ENCODE data around the gene IRS1. TPM values are rescaled to one million over a fixed set of nuclear protein-coding genes. Genes with fewer than 3 reads are reported as not detected.

The IRS1 gene
- total RNA-seq, 1 donor: 2.3 TPM

DNA sequence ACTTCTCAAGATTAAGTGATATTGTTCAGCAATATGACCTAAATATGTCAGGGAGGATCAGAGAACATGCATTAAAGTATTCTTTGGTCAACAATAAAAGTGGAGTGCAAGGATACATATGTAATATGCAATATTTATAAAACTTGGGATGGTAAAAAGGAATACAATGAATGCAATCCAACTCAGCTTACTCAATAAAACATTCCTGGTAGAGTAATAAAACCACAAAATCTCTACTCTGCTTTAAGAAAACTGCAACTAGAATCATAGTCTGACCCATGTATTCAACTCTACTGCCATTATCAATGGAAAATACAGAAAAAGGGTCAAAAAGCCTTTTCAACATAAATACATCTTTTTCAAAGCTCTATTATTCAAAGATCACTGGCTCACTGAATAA lies 11.6 kb downstream of the IRS1 start:
- Histone ChIP-seq H3K27me3 (ENCODE audit: insufficient read depth, low read length) (no peaks in the 10 kb centered on the region), H3K4me3 (ENCODE audit: low read length) (no peak overlapping the region), H3K4me1 (ENCODE audit: insufficient read depth, low read length) (peaks cover 19% of the 10 kb centered on the region), H3K9me3 (ENCODE audit: low read depth, low read length) (no peaks in the 10 kb centered on the region)

DNA sequence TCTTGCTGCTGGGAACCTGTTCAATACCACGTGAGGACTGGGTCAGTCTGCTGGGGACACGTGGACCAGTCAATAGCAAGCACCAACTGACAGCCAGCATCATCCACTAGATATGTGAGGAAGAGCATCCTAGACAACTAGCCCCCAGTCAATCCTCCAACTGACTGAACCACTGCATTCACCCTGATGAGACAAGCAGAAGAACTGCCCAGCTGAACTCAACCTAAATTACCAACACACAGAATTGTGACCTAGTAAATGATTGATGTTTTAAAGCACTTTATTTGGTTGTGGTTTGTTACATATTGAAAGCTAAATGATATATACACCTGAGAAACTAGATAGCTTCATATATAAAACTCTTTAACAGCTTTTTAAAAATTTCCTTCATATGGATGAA lies 15.7 kb downstream of the IRS1 start:
- H3K4me3 ChIP-seq (ENCODE audit: low read length): no peak overlapping the region
- H3K4me1 ChIP-seq (ENCODE audit: insufficient read depth, low read length): no peaks in the 10 kb centered on the region
- H3K27me3 ChIP-seq (ENCODE audit: insufficient read depth, low read length): no peaks in the 10 kb centered on the region
- no peaks in the 10 kb centered on the region for H3K9me3 ChIP-seq (ENCODE audit: low read depth, low read length)

DNA sequence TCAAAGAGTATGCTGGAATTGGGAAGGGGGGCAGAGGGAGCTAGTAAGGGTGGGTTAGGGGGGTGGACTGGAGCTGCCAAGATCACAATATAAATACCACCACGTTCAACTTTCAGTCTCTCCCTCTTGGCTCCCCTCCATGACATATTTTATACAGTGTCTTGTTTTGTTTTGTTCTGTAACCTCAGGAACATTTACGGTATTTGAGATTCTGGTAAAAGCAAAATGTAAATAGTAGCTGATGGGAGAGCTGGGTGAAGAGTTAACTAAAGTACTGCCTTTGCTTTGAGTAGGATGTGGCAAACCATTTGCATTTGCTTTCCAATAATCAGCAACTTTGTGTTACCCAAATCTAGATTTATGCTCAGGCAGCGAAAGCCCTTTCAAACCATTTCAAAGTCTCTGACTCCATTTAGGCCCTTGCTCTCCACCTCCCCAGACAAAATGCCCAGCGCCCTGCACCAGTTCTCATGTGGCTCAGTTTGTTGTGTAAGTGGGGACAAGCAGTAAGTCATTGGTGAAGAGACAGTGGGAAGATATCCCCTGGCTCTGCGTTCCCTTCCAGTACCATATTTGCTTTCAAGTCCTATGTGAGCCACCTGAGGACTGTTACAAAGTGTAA lies 17.4 kb downstream of the IRS1 start:
- Histone ChIP-seq H3K4me3 (ENCODE audit: low read length) (no peak overlapping the region), H3K27me3 (ENCODE audit: insufficient read depth, low read length) (no peaks in the 10 kb centered on the region), H3K9me3 (ENCODE audit: low read depth, low read length) (no peaks in the 10 kb centered on the region), H3K4me1 (ENCODE audit: insufficient read depth, low read length) (no peaks in the 10 kb centered on the region)

DNA sequence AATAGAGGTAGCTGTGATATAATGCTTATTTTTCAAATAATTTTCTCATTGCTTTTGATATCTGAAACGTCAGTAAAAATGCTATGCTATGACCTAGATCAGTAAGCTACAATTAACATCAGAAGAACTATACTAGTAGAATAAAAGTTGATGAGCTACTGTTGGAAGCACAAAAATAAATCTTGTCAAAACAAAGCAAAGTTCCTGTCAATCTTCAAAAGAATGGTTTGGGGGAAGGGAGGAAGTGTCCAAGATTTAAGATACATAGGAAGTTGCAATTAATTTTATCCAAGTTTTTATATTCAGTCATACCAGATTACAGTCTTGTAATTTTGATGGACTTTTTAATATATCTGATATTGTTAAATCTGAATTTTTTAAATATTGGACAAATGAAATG lies 19.2 kb downstream of the IRS1 start:
- no peak overlapping the region for H3K4me3 ChIP-seq (ENCODE audit: low read length)
- no peaks in the 10 kb centered on the region for H3K4me1 ChIP-seq (ENCODE audit: insufficient read depth, low read length)
- no peaks in the 10 kb centered on the region for H3K27me3 ChIP-seq (ENCODE audit: insufficient read depth, low read length)
- H3K9me3 ChIP-seq (ENCODE audit: low read depth, low read length): no peaks in the 10 kb centered on the region

DNA sequence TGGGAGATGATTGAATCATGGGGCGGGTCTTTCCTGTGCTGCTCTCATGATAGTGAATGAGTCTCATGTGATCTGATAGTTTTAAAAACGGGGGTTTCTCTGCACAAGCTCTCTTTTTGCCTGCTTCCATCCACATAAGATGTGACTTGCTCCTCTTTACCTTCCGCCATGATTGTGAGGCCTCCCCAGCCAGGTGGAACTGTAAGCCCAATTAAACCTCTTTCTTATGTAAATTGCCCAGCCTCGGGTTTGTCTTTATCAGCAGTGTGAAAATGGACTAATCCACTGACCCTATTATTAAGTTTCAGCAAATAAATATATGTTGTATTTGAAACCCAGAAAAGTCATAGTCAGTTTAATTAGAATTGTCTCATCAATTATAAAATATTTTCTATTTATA lies 22.0 kb downstream of the IRS1 start:
- no peaks in the 10 kb centered on the region for H3K27me3 ChIP-seq (ENCODE audit: insufficient read depth, low read length)
- H3K4me3 ChIP-seq (ENCODE audit: low read length): no peak overlapping the region
- H3K4me1 ChIP-seq (ENCODE audit: insufficient read depth, low read length): peaks cover 11% of the 10 kb centered on the region
- H3K9me3 ChIP-seq (ENCODE audit: low read depth, low read length): no peaks in the 10 kb centered on the region

DNA sequence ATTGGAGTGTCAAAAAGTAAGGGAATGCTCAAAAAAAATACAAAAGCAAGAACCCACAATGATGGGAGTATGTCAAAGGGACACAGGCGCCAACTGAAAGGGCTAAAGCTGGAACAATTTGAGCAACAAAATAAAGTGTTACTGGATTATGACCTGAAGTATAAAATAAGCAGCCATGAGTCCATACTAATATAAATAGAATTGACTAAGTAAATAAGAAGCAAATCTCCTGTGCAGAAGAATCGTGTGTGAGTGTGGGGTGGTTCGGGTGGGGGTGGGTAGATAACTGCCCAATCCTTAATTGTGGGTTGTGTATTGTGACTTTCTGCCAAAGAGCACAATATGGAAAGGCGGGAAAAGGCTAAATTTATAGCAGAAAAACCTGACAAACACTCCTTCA lies 23.5 kb downstream of the IRS1 start:
- Histone ChIP-seq H3K4me3 (ENCODE audit: low read length) (no peak overlapping the region), H3K4me1 (ENCODE audit: insufficient read depth, low read length) (peaks cover 17% of the 10 kb centered on the region), H3K27me3 (ENCODE audit: insufficient read depth, low read length) (no peaks in the 10 kb centered on the region), H3K9me3 (ENCODE audit: low read depth, low read length) (no peaks in the 10 kb centered on the region)

DNA sequence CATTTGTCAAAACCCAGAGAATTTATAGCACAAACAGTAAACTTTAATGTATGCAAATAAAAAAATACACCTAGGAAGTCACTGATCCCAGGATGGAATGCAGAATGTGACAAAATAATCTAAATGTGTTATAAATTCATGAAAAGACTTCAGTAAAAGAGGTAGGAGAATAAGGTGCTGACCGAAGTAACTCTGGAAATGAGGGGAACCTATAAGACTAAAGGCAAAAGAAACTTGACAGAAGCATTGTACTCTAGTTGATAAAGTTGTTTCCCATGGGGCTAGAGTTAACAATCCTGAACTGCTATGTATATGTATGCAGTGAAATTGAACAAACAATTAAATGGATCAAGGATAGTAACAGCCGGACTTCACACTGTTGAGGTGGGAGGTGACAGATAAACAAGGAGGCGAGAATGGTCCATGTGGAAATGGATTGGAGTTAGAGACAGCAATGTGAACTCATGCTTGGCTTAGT lies 24.5 kb downstream of the IRS1 start:
- no peaks in the 10 kb centered on the region for H3K9me3 ChIP-seq (ENCODE audit: low read depth, low read length)
- peaks cover 17% of the 10 kb centered on the region for H3K4me1 ChIP-seq (ENCODE audit: insufficient read depth, low read length)
- H3K27me3 ChIP-seq (ENCODE audit: insufficient read depth, low read length): no peaks in the 10 kb centered on the region
- H3K4me3 ChIP-seq (ENCODE audit: low read length): no peak overlapping the region

DNA sequence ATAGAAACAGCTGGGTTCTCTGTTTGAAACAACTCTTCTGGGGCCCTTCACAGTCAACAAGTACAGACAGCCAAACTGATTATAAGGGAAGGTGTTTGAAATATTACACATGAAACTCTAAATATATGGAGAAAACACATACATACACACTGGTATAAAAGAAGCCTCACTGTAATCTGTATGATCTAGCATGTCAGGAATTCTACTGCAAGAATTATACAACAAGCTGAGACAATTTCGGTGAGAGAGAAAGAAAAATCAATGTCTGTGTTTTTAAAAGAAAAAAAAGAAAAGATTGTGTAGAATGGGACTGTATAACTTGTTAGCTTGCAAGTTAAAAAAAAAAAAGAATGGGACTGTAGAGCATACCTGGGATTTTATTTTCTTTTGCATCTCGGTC lies 26.3 kb downstream of the IRS1 start:
- Histone ChIP-seq H3K27me3 (ENCODE audit: insufficient read depth, low read length) (no peaks in the 10 kb centered on the region), H3K9me3 (ENCODE audit: low read depth, low read length) (no peaks in the 10 kb centered on the region), H3K4me1 (ENCODE audit: insufficient read depth, low read length) (peaks cover 17% of the 10 kb centered on the region), H3K4me3 (ENCODE audit: low read length) (no peak overlapping the region)

DNA sequence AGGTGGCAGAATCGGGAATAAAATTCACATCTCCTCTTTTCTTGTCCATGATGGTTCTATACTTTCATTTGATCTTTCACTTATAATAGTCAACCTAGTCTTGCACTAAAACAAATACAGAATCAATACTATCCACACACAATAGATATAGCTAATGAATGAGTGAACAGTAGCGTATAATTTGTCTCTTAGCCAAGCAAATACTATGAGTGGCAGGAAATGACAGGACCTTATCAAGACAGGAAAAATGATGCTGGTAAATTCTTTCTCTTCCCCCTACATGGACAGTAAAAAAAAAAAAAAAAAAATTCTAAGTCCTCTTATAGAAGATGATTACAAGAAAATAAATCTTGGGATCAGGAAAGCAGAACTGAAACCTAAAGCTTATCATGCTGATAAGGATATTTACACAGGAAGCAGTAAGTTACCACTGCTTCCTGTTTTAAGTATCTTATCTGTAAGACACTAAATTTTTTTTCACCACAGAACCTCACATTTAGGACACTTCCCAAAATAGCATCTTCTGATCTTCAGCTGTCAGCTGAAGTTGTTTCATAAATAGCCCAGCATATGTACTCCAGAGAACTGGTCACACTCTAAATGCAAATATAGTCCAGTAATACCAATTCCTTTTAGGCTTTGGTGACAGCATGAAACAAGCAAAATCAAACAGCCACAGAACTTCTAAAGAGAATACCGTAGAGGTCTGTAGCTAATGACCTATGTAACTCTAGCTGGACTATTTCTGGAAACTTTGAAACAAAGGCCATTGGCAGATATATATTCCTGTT lies 27.0 kb downstream of the IRS1 start:
- Histone ChIP-seq H3K4me1 (ENCODE audit: insufficient read depth, low read length) (peaks cover 17% of the 10 kb centered on the region), H3K27me3 (ENCODE audit: insufficient read depth, low read length) (no peaks in the 10 kb centered on the region), H3K4me3 (ENCODE audit: low read length) (no peak overlapping the region), H3K9me3 (ENCODE audit: low read depth, low read length) (no peaks in the 10 kb centered on the region)

DNA sequence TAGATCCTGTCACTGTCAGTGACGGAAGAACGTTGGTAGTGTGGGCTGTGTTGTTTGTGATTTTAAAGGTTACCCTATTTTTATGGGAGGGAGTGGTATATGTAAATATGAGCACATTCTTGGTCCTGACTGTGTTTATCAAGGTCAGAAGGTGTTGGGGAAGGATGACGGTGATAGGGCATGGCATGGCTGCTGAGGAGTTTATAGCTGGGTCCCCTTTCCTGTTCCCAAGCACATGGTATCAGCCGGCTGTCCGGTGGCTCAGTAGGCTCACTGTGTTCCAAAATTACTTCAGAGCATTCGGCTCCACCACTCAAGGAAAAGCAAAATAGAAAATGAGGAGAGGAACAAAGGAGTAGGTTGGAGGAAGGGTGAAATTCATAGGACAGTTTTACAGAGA lies 28.6 kb downstream of the IRS1 start:
- Histone ChIP-seq H3K27me3 (ENCODE audit: insufficient read depth, low read length) (no peaks in the 10 kb centered on the region), H3K4me3 (ENCODE audit: low read length) (no peak overlapping the region), H3K9me3 (ENCODE audit: low read depth, low read length) (no peaks in the 10 kb centered on the region), H3K4me1 (ENCODE audit: insufficient read depth, low read length) (peaks cover 17% of the 10 kb centered on the region)

DNA sequence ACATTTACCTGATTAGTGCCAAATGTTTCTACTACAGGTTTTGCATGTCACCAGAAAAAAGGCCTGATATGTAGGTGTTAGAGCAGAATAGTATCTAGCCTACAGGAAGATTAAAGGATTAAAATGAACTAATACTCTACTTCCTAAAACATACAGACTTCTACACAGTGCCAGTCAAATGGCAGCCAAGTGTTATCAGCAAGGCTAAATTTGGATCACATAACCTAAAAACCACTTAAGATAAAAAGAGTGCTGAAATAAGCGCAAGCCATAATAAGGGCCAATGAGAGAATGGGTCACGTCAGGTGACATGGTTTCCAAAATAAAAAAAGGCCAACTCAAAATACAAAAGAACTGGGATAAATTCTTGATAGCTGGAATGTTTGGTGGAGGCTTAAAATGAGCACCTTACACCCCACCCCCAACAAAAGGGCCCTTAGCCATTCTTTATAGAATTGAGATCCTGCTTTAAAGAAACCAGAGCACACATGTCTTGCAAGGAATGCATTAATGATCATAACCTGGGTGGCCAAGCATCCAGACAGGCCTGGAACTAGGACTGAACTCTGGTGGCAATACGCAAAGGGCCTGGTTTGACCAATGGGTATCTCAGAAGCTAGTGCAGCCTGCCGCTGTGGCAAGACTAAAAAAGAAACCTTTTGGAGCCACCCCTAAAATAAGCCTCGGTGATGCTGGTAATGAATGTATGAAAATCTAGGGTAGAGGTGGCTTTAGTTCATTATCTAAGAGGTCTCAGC lies 32.4 kb downstream of the IRS1 start:
- Histone ChIP-seq H3K27me3 (ENCODE audit: insufficient read depth, low read length) (no peaks in the 10 kb centered on the region), H3K9me3 (ENCODE audit: low read depth, low read length) (no peaks in the 10 kb centered on the region), H3K4me3 (ENCODE audit: low read length) (no peak overlapping the region), H3K4me1 (ENCODE audit: insufficient read depth, low read length) (peaks cover 3% of the 10 kb centered on the region)

DNA sequence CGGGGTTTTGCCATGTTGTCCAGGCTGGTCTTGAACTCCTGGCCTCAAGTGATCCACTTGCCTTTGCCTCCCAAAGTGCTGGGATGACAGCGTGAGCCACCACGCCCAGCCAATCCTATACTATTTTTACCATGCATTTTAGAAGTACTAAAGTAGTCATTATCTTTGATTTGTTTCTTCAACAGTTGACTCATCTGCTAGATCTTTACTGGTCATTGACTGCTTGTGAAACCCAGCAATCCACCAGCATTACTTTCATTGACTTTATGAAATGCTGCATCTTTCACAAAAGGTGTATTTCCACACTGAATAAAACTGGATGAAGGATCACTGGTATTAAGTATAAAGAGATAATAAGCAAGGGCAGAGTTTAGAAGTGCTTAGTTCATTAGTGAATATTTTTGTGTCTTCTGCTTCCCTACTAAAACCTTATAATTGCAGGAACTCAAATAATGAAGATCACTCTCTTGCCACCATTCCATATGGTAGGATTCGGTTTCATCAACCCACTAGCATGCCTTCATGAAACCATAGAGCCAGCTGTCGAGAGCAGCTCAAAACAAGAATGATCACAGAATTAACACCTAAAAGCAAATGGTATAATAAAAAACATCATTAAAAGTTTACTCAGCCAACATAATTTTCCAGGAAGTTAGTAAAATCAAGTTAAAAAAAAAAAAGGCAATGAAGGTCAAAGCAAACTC lies 33.1 kb downstream of the IRS1 start:
- H3K27me3 ChIP-seq (ENCODE audit: insufficient read depth, low read length): no peaks in the 10 kb centered on the region
- no peaks in the 10 kb centered on the region for H3K4me1 ChIP-seq (ENCODE audit: insufficient read depth, low read length)
- H3K9me3 ChIP-seq (ENCODE audit: low read depth, low read length): no peaks in the 10 kb centered on the region
- no peak overlapping the region for H3K4me3 ChIP-seq (ENCODE audit: low read length)

DNA sequence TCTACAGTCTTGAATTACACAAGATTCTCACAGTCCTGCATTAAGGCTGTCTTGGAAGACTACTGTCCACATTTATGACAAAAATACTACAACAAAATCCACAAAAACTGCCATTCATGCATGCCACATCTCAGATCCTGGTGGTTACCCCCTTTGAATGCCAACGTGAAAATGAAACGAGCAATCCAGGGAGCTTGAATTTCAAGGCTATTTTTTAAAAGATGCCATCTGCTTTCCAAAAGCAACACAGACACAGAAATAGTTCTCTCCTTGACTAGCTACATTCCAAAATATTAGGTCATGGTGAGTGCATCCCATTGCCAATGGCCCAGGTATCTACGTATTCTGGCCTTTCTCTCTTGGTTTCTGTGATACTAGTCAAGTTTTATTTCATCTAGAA lies 36.3 kb downstream of the IRS1 start:
- Histone ChIP-seq H3K9me3 (ENCODE audit: low read depth, low read length) (no peaks in the 10 kb centered on the region), H3K4me3 (ENCODE audit: low read length) (no peak overlapping the region)

DNA sequence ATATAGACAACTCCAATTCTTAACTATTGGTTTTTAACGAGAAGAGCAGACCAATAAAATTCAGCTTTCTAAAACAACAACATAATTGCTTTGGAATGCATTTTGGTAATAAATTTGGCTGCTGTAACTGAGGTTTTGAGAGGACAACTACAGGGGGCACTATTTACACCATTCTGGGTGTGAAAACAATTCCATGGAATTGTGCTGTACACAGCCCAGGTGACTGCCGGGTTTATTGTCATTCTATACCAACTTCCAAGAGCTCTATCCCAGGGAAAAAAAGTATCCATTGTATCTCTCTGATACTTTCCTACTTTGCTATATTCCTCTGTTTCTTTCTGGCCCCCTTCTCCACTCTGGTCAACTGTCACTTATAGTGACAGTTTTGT lies 38.4 kb downstream of the IRS1 start:
- no peaks in the 10 kb centered on the region for H3K4me1 ChIP-seq (ENCODE audit: insufficient read depth, low read length)
- no peaks in the 10 kb centered on the region for H3K9me3 ChIP-seq (ENCODE audit: low read depth, low read length)
- H3K4me3 ChIP-seq (ENCODE audit: low read length): no peak overlapping the region
- H3K27me3 ChIP-seq (ENCODE audit: insufficient read depth, low read length): peaks cover 5% of the 10 kb centered on the region

More for the DNA sequence above, 36.3 kb downstream of the IRS1 start:
- peaks cover 5% of the 10 kb centered on the region for H3K27me3 ChIP-seq (ENCODE audit: insufficient read depth, low read length)
- H3K4me1 ChIP-seq (ENCODE audit: insufficient read depth, low read length): no peaks in the 10 kb centered on the region
